ENCODE measurements around the gene SORD.
"Not testable (repeated sequence)": the region's sequence is repeated elsewhere in the genome, so short reads cannot be mapped to it uniquely, and the experiment has no call there.

GRCh38 chr15:44986346-44987055 is 36.5 kb upstream of the SORD start:
- TF ChIP-seq, protein P1, sequence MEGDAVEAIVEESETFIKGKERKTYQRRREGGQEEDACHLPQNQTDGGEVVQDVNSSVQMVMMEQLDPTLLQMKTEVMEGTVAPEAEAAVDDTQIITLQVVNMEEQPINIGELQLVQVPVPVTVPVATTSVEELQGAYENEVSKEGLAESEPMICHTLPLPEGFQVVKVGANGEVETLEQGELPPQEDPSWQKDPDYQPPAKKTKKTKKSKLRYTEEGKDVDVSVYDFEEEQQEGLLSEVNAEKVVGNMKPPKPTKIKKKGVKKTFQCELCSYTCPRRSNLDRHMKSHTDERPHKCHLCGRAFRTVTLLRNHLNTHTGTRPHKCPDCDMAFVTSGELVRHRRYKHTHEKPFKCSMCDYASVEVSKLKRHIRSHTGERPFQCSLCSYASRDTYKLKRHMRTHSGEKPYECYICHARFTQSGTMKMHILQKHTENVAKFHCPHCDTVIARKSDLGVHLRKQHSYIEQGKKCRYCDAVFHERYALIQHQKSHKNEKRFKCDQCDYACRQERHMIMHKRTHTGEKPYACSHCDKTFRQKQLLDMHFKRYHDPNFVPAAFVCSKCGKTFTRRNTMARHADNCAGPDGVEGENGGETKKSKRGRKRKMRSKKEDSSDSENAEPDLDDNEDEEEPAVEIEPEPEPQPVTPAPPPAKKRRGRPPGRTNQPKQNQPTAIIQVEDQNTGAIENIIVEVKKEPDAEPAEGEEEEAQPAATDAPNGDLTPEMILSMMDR (IDR thresholded peaks at IDR 0.05) = not testable (repeated sequence)
- TF ChIP-seq POLR2A, POLR2AphosphoS5, EP300 (IDR thresholded peaks at IDR 0.05): not testable (repeated sequence)

Measured in suprapubic skin (tissue), 4 donors.